Measurements from ENCODE around the gene NME9. TPM values are rescaled to one million over a fixed set of nuclear protein-coding genes. Genes with fewer than 3 reads are reported as not detected.

NME9 gene
- total RNA-seq, 2 experiments from 2014 or later, result 0.20 to 0.43 TPM

DNA sequence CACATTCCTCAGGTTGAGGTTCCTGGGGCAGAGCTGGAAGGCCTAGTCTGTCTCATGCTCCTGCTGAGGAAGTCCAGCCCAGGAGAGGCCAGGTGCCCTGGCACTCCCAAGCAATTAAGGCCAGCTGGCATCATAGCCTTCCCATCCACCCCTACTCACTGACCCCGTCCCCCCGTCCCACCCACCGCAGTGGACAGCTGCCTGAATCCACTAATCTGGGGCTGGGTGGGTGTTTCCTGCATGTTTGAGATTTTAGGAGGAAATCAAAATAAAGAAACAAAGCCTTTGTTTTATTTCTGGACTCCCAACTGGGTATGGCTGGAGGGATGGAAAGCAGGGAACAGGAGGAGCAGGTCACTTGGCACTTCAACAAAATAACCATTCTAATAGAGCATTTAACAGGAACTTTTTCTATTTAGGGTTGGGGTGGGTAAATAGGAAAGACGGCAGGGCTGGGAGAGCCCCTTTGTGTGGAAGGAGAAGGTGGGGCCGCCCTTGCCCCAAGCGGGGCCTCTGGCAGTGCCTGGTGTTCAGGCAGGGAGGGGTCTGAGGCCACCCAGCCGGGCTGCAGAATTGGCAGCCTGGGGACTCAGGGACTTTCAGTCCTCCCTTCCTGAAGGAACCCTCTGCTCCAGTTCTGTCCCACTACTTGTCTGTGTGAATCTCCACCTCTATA, 27.2 kb upstream of the NME9 start:
- Mint-ChIP-seq H3K4me1 (no peaks in the 10 kb centered on the region), H3K9me3 (no peaks in the 10 kb centered on the region), H3K27ac (no peak overlapping the region), H3K36me3 (ENCODE audit: low read depth) (no peaks in the 10 kb centered on the region), H3K27me3 (peaks cover 6% of the 10 kb centered on the region), H3K4me3 (no peak overlapping the region)
- ChIA-PET POLR2A (no interaction called here), CTCF (no interaction called here)
- no peak for DNase-seq

DNA sequence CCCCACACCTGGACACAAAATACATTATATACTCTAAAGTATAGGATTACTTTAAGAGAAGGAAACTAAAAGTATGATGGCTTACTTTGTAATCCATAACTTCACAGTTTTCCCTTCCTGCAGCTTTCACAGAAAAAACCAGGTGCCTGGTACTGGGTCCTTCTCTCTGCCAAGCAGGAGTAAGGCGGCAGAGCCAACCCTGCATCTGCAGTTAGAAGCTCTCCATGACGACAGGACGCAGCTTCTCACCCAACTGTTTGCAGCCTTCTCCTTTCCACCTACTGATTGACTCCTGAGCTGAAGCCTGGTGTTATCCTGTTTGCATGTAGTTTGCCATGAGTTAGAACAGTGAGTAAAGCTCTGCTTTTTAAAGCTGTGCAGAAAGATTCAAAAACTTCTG, 25.4 kb upstream of the NME9 start:
- Mint-ChIP-seq H3K4me3 (no peak overlapping the region), H3K36me3 (ENCODE audit: low read depth) (no peaks in the 10 kb centered on the region), H3K9me3 (no peaks in the 10 kb centered on the region), H3K4me1 (no peaks in the 10 kb centered on the region), H3K27me3 (peaks cover 14% of the 10 kb centered on the region), H3K27ac (no peak overlapping the region)
- DNase-seq, result no peak
- ChIA-PET CTCF (no interaction called here), POLR2A (no interaction called here)

DNA sequence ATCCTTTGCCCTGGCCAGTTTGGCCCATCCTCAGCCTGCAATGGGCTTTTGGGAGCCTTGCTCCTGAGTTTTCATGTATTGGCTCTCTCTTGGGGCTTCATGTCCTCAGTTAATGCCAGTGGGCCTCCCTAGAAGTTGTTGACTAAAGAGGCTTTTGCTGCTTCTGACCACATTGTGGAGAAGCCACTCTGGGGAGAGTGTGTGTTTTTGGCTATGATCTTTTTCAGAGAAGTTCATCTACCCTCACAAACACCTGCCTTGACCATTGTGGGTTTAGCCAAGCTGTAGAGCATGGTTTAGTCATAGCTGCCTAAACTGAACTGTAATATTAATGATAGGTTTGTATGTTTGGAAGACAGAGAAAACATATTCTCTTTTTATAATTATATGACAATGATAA, 24.7 kb upstream of the NME9 start:
- POLR2A ChIA-PET, result no interaction called here
- DNase-seq, result no peak
- Mint-ChIP-seq H3K36me3 (ENCODE audit: low read depth) (no peaks in the 10 kb centered on the region), H3K4me3 (no peak overlapping the region), H3K9me3 (no peaks in the 10 kb centered on the region), H3K4me1 (no peaks in the 10 kb centered on the region), H3K27me3 (peaks cover 19% of the 10 kb centered on the region), H3K27ac (no peak overlapping the region)
- CTCF ChIA-PET, result no interaction called here

DNA sequence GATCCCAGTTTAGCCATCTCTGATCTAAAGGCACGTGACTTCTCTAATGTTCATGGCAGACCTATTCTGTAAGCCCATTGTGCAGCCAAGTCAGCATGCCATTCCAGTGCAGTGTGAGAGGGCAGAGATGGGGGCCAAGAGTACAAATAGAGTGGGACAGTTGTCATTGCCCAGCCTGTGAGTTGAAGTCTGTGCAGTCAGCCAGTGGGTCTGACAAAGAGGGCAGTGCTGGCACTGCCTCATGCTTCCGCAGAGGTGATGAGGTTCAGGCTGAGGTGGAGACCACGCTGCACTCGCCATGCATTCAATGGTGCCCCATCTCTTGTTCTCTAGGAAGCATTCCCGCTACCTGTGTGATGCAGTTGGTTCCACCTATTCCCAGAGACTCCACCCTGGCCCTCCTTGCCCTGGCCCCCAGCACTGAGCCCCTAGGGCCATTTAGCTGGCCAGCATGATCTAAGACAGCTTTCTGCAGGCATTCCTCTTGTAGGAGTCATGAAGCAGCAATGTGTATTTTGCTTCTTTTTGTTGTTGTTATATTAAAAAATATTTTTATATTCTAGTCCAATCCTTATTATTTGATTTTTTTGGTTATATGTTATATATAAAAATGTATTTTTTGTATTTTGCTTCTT, 22.4 kb upstream of the NME9 start:
- ChIA-PET POLR2A (no interaction called here), CTCF (no interaction called here)
- Mint-ChIP-seq H3K27me3 (peaks cover 34% of the 10 kb centered on the region), H3K4me1 (peaks cover 8% of the 10 kb centered on the region), H3K4me3 (no peak overlapping the region), H3K27ac (no peak overlapping the region), H3K36me3 (ENCODE audit: low read depth) (peaks cover 4% of the 10 kb centered on the region), H3K9me3 (no peaks in the 10 kb centered on the region)
- no peak for DNase-seq

DNA sequence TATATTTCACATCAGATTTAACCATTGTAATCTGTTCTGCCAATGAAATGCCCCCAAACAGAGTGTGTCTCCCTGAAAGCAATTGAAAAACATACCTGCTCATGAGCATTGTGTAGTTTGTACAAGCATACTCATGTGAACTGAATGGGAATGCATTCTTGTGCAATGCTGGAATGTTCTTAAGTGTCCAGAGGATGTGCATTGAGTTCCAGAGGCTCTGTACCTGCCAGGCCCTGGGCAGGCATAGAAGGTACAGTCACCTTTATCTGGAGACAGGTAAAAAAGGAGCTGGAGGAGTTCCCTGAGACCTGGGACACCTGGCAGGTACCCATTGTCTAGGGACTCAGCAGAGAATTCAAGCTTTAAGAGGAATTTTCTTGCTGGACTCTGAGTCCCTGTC, 21.5 kb upstream of the NME9 start:
- no peaks in the 10 kb centered on the region for H3K9me3 Mint-ChIP-seq
- peaks cover 43% of the 10 kb centered on the region for H3K27me3 Mint-ChIP-seq
- H3K4me1 Mint-ChIP-seq, result peaks cover 8% of the 10 kb centered on the region
- H3K4me3 Mint-ChIP-seq, result no peak overlapping the region
- CTCF ChIA-PET, result interaction anchor here (0.8 kb wide), 1 partner anchor 164 kb away, joined by 3 read pairs; the partner anchor contains the start of gene ARMC8
- no peak for DNase-seq
- H3K27ac Mint-ChIP-seq, result no peak overlapping the region
- H3K36me3 Mint-ChIP-seq (ENCODE audit: low read depth), result peaks cover 4% of the 10 kb centered on the region
- POLR2A ChIA-PET, result no interaction called here

DNA sequence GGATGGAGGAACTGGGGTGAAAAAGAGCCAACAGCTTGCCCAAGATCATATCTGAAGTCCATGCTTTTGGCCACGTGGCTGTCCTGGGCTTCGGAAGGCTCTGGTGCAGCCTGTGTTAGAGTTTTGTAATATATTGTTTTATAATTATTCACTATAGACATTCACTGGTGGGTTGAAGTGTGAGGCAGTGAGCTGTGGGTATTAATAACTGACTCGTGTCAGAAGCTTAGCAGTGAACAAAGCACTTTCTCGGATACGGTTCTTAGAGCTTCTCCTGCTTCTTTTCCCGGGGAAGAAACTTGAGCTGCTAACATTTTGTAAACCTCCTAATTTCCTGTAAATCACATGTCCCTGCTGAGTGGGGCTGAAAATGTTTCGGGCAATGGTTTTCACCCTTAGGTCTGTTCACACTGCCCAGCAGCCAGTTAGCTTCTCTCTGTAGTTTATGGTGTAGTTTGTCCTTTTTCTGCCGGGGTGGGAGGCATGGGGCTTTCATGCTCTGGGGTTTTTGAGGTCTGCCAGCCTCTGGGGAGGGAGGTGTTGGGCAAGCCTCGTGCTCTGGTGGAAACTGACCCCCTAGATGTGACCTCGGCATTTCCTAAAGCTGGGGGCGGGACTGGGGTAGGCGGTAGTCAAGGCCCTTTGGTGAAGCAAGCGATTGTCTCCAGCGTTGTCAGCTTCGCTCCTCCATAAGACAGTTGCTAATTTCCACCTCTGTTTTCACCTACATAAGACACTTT, 20.4 kb upstream of the NME9 start:
- H3K27me3 Mint-ChIP-seq, result peaks cover 44% of the 10 kb centered on the region
- CTCF ChIA-PET, result interaction anchor here (0.7 to 1.0 kb wide), 5 partner anchors 10 to 234 kb away, joined by 3 to 7 read pairs (median 5); partner anchors contain the start of gene ARMC8

DNA sequence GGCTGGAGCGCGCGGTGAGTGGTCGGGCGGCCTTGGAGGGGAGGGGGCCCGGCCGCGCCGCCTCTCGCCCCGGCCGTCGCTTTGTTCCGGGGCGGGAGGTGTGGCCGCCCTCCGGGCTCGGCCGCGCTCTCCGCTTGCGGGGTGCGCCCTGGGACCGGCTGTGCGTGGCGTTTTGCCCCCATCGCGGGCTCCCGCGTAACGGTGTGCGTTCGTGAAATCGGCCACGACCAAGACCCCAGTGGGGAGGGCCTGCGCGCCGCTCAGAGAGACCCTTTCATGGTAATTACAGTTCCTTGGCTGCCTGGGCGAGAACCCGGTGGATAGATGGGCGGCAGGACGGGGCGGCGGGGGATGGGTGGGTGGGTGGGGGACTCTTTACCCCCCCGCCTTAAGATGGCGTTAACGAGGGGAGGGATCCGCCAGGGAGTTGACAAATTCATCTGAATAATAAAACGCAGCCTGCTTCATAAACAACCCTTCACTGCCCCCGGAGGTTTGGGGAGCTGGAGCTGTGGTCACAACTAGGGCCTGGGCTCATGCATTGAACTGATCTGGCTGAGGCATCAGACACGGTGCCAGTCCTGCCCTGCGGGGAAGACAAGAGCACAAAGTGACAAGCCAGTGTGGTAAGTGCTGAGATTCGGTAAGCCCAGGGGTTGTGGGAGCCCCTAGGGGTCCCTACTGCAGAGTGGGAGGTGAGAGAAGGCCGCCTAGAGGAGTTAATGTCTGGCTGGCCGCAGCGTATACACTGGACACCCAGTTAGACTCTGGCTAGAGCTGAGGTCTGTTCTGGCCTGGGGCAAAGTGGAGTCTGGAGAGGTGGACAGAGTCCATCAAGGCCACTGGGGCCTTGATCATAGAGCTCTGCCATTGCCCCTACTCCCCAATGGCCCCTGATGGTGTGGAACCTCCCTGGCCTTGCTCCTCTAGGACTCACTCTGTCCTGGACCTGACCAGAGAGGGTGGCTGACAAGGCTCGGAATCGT, 19.4 kb upstream of the NME9 start:
- Mint-ChIP-seq H3K9me3 (no peaks in the 10 kb centered on the region), H3K27me3 (peaks cover 44% of the 10 kb centered on the region), H3K36me3 (ENCODE audit: low read depth) (peaks cover 4% of the 10 kb centered on the region), H3K4me3 (peak overlapping the region; percentile 43), H3K27ac (no peak overlapping the region), H3K4me1 (peaks cover 8% of the 10 kb centered on the region)
- ChIA-PET POLR2A (no interaction called here), CTCF (interaction anchor here (0.6 kb wide), 1 partner anchor 166 kb away, joined by 3 read pairs; no protein-coding TSS in a partner anchor)
- no peak for DNase-seq

More for the DNA sequence above, 20.4 kb upstream of the NME9 start:
- H3K36me3 Mint-ChIP-seq (ENCODE audit: low read depth), result peaks cover 4% of the 10 kb centered on the region
- DNase-seq, result no peak
- peaks cover 8% of the 10 kb centered on the region for H3K4me1 Mint-ChIP-seq
- no peak overlapping the region for H3K4me3 Mint-ChIP-seq
- POLR2A ChIA-PET, result no interaction called here
- H3K27ac Mint-ChIP-seq, result no peak overlapping the region
- H3K9me3 Mint-ChIP-seq, result no peaks in the 10 kb centered on the region

DNA sequence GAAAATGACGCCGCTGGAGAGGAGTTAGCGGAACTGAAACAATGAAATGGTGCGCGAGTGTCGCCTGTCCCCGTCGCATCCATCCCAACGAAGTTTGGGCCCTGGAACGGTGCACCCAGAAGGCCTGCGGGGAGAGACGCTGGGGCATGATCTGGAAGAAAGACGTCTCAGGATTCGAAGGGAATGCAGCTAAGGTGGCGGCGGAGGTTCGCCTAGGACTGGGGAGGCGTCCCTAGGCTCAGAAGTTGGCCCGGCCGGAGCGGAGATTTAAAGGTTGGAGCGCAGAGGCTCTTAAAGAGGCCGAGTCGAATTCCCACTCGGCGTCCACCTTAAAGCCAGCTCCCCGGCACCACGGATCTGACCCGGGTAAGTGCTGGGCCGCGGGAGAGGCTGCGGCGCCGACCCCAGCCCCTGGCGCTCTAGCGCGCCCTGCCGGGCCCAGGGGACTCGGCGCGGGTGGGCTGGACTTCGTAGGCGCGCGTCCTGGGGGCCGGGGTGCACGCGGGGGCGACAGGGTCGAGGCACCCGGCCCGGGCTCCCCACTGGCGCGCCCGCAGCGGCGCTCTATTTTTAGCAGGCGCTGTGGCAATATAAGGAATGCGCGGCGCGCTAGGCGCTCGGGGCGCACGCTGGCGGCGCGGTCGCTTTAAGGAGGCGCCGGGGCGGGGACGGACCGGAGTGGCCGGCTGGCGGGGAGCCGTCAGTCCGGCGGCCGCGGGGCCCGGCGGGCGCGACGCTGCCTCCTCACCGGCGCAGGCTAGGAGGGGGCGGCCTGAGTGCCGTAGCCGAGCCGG, 18.5 kb upstream of the NME9 start, which contains the start of gene MRAS:
Gene MRAS (plus strand): TSS at position 620 of the 794 bp plus-strand sequence. CDS start 24,305 bp downstream, outside the sequence.
- H3K4me3 Mint-ChIP-seq, result peak within 1 kb of the TSS; percentile 84
- no peak within 1 kb of the TSS for H3K27ac Mint-ChIP-seq
- peaks cover 4% of the 10 kb centered on the region for H3K36me3 Mint-ChIP-seq (ENCODE audit: low read depth)
- H3K9me3 Mint-ChIP-seq, result no peaks in the 10 kb centered on the region
- peaks cover 38% of the 10 kb centered on the region for H3K27me3 Mint-ChIP-seq
- peaks cover 8% of the 10 kb centered on the region for H3K4me1 Mint-ChIP-seq
- POLR2A ChIA-PET, result no interaction called here
- CTCF ChIA-PET, result interaction anchor here (0.6 kb wide), 1 partner anchor 168 kb away, joined by 3 read pairs; no protein-coding TSS in a partner anchor
- DNase-seq, result no peak

DNA sequence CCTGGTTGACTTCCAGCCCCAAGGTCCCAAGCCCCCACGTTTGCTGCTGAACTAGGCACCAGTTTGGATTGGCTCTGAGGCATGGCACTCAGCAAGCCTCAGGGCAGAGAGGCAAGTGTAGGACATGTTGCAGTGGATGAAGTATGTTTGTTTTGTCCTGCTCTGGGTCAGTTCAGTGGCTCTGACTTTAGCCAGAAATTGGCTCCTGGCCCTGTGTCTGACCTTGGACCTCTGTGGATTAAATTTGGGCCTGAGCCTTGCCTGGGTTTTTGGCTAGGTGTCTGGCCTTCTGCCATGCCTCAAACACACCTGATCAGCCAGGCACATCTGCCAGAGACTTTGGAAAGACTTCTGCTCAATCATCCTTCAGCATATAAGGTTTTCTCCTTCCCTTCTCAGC, 15.1 kb upstream of the NME9 start:
- Mint-ChIP-seq H3K4me3 (no peak overlapping the region), H3K4me1 (peaks cover 8% of the 10 kb centered on the region), H3K27ac (no peak overlapping the region), H3K27me3 (peaks cover 32% of the 10 kb centered on the region), H3K36me3 (ENCODE audit: low read depth) (peaks cover 4% of the 10 kb centered on the region), H3K9me3 (no peaks in the 10 kb centered on the region)
- ChIA-PET CTCF (no interaction called here), POLR2A (no interaction called here)
- no peak for DNase-seq

DNA sequence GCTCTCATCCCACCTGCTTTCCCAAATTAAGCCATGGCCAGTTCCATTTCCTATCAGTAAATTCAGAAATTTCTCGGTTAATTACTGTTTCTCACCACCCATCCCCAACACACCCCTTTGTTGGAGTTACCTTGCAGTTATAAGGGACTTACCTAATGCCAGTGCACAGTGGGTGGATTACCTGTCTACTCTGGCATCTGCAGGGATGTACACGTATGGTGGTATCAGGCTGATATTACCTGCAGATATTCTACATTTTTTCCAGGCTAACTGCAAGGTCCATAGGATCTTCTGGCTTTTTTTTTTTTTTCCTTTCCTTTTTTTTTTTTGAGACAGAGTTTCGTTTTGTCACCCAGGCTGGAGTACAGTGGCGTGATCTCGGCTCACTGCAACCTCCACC, 10.9 kb upstream of the NME9 start:
- POLR2A ChIA-PET, result no interaction called here
- Mint-ChIP-seq H3K9me3 (no peaks in the 10 kb centered on the region), H3K27me3 (peaks cover 8% of the 10 kb centered on the region), H3K4me3 (no peak overlapping the region), H3K36me3 (ENCODE audit: low read depth) (no peaks in the 10 kb centered on the region), H3K27ac (no peak overlapping the region), H3K4me1 (no peaks in the 10 kb centered on the region)
- CTCF ChIA-PET, result no interaction called here
- no peak for DNase-seq

DNA sequence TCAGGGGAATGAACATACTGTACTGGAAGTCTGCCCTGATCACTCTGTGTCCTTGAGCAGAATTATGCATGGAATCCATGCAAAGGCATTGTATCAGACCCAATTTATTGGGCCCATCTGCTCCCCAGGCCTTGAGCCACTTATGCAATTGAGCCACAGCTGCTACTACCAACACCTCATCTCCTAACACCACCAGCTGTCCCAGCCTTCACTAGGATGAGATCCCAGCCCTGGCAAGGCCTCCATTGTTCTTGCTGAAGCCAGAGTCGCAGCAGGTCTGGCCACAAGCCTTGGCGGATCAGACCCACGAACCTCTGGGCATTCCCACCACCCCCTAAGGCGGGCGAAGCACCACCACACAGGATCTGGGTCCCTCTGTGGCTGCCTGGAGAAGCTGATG, 9.2 kb upstream of the NME9 start:
- Mint-ChIP-seq H3K27ac (no peak overlapping the region), H3K9me3 (no peaks in the 10 kb centered on the region), H3K4me3 (no peak overlapping the region), H3K4me1 (no peaks in the 10 kb centered on the region), H3K27me3 (peaks cover 12% of the 10 kb centered on the region), H3K36me3 (ENCODE audit: low read depth) (no peaks in the 10 kb centered on the region)
- ChIA-PET CTCF (interaction anchor here (1.3 kb wide), 1 partner anchor 10 kb away, joined by 3 read pairs; no protein-coding TSS in a partner anchor), POLR2A (no interaction called here)
- no peak for DNase-seq

DNA sequence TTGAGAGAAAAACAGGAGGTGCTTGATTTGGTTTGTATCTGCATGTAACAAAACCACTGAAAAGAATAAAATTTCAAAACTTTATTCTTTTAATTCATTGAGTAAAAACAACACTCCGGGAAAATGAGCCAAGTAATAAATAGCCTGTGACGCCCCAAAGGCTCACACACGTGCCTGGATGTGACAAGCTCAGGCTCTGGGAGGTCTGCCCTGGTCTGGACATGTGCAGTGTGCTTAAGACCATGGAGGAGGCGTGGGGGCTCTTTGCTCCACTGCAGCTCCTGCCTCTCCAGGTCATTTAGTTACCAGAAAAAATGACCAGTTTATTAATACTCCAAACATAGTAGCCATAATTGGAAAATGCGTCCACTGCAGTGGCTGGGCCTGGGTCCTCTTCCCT, 8.6 kb upstream of the NME9 start:
- POLR2A ChIA-PET, result no interaction called here
- Mint-ChIP-seq H3K4me3 (no peak overlapping the region), H3K4me1 (no peaks in the 10 kb centered on the region), H3K27ac (no peak overlapping the region), H3K36me3 (ENCODE audit: low read depth) (no peaks in the 10 kb centered on the region), H3K27me3 (peaks cover 12% of the 10 kb centered on the region), H3K9me3 (no peaks in the 10 kb centered on the region)
- CTCF ChIA-PET, result interaction anchor here (1.3 kb wide), 1 partner anchor 9 kb away, joined by 3 read pairs; no protein-coding TSS in a partner anchor
- no peak for DNase-seq
